ENCODE measurements around the gene GLOD5. TPM values are rescaled to one million over a fixed set of nuclear protein-coding genes. Genes with fewer than 3 reads are reported as not detected.

GLOD5 gene
- total and polyA plus RNA-seq, 9 of the 15 experiments (the other 6 are each of a cell fraction or from before 2014, with no cell fraction given): 0.27 to 4.4 (median 2.2) TPM

- TF ChIP-seq ATF7 (IDR thresholded peaks at IDR 0.05) (no peak), SOX6 (IDR thresholded peaks at IDR 0.05) (no peak), ZNF134 (CRISPR knock-in tag; conservative IDR thresholded peaks at IDR 0.05) (no peak), L3MBTL2 (IDR thresholded peaks at IDR 0.05) (no peak), NFATC3 (IDR thresholded peaks at IDR 0.05) (no peak), KDM2B (CRISPR knock-in tag; IDR thresholded peaks at IDR 0.05) (no peak), NR3C1 (CRISPR knock-in tag; IDR thresholded peaks at IDR 0.05) (no peak), ZNF282 (CRISPR knock-in tag; IDR thresholded peaks at IDR 0.05) (no peak)
- TF ChIP-seq, protein P1, sequence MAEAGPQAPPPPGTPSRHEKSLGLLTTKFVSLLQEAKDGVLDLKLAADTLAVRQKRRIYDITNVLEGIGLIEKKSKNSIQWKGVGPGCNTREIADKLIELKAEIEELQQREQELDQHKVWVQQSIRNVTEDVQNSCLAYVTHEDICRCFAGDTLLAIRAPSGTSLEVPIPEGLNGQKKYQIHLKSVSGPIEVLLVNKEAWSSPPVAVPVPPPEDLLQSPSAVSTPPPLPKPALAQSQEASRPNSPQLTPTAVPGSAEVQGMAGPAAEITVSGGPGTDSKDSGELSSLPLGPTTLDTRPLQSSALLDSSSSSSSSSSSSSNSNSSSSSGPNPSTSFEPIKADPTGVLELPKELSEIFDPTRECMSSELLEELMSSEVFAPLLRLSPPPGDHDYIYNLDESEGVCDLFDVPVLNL (CRISPR knock-in tag; IDR thresholded peaks at IDR 0.05; ENCODE audit: low read depth): no peak
- TF ChIP-seq, protein P2, sequence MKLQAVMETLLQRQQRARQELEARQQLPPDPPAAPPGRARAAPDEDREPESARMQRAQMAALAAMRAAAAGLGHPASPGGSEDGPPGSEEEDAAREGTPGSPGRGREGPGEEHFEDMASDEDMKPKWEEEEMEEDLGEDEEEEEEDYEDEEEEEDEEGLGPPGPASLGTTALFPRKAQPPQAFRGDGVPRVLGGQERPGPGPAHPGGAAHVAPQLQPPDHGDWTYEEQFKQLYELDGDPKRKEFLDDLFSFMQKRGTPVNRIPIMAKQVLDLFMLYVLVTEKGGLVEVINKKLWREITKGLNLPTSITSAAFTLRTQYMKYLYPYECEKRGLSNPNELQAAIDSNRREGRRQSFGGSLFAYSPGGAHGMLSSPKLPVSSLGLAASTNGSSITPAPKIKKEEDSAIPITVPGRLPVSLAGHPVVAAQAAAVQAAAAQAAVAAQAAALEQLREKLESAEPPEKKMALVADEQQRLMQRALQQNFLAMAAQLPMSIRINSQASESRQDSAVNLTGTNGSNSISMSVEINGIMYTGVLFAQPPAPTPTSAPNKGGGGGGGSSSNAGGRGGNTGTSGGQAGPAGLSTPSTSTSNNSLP (IDR thresholded peaks at IDR 0.05; ENCODE audit: borderline replicate concordance, low read depth, low read length): no peak
- TF ChIP-seq, protein P3, sequence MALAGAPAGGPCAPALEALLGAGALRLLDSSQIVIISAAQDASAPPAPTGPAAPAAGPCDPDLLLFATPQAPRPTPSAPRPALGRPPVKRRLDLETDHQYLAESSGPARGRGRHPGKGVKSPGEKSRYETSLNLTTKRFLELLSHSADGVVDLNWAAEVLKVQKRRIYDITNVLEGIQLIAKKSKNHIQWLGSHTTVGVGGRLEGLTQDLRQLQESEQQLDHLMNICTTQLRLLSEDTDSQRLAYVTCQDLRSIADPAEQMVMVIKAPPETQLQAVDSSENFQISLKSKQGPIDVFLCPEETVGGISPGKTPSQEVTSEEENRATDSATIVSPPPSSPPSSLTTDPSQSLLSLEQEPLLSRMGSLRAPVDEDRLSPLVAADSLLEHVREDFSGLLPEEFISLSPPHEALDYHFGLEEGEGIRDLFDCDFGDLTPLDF (CRISPR knock-in tag; IDR thresholded peaks at IDR 0.05): no peak
These were observed 45.6 kb upstream of the GLOD5 start (continued) for GRCh38 chrX:48715876-48716502.
